ELR (cell line): ENCODE results near the gene TRIM56.
"Not testable (repeated sequence)": the region's sequence is repeated elsewhere in the genome, so short reads cannot be mapped to it uniquely, and the experiment has no call there.

ENCODE experiments used
- DNase-seq: peaks from one replicate; pipeline ENCODE4 v3.0.0-alpha.2; 2015; ENCODE audit warnings: low read depth

TRIM56 gene

GRCh38 chr7:101085162-101085964 is at the start of gene TRIM56:
TSS of gene TRIM56 (plus strand) at chr7:101085481. CDS start at chr7:101087313, 1,832 bp downstream.
- peak; percentile 79 for DNase-seq

GRCh38 chr7:101035941-101036340 is 49.3 kb upstream of the TRIM56 start:
- DNase-seq = no peak

DNA sequence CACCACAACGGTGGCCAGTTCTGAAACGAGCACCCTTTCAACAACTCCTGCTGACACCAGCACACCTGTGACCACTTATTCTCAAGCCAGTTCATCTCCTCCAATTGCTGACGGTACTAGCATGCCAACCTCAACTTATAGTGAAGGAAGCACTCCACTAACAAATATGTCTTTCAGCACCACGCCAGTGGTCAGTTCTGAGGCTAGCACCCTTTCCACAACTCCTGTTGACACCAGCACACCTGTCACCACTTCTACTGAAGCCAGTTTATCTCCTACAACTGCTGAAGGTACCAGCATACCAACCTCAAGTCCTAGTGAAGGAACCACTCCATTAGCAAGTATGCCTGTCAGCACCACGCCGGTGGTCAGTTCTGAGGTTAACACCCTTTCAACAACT is 44.0 kb upstream of the TRIM56 start:
- DNase-seq = not testable (repeated sequence)

DNA sequence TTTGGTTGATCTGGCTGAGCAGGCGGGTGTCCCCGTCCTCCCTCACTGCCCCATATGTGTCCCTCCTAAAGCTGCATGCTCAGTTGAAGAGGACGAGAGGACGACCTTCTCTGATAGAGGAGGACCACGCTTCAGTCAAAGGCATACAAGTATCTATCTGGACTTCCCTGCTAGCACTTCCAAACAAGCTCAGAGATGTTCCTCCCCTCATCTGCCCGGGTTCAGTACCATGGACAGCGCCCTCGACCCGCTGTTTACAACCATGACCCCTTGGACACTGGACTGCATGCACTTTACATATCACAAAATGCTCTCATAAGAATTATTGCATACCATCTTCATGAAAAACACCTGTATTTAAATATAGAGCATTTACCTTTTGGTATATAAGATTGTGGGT is 26.9 kb upstream of the TRIM56 start:
- DNase-seq = peak; percentile 51

- no peak for DNase-seq
Observed at GRCh38 chr7:101059620-101059942, 25.7 kb upstream of the TRIM56 start.

DNA sequence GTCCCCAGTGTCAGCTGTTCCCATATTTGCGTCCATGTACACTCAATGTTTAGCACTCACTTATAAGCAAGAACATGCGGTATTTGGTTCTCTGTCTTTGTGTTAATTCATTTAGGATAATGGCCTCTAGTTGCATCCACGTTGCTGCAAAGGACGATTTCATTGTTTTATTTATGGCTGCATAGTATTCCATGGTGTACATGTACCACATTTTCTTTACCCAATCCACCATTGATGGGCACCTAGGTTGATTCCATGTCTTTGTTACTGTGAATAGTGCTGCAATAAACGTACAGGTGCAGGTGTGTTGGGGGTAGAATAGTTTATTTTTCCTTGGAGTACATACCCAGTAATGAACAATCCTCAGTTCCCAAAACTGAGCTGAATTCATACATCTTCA is 24.3 kb upstream of the TRIM56 start:
- no peak for DNase-seq

DNA sequence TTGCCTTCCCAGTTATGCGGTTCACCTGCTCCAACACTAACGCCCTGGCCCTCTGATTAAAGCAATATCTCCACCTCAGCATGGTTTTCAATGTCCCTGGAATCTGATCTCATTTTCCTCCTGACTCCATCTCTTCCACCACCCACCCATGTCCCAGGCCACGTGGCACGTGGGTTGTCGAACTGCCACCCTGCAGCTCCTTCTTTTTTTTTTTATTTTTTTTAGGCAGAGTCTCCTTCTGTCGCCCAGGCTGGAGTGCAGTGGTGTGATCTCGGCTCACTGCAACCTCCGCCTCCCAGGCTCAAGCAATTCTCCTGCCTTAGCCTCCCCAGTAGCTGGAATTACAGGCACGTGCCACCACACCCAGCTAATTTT is 21.1 kb upstream of the TRIM56 start:
- not testable (repeated sequence) for DNase-seq

DNA sequence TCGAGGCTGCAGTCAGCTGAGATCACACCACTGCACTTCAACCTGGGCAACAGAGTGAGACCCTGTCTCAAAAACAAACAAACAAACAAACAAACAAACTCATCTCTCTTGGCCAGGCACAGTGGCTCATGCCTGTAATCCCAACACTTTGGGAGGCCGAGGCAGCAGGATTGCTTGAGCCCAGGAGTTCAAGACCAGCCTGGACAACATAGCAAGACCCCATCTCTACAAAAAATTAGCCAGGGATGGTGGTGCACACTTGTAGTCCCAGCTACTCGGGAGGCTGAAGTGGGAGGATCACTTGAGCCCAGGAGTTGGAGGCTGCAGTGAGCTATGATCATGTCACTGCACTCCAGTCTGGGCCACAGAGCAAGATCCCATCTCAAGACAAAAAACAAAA is 20.1 kb upstream of the TRIM56 start:
- not testable (repeated sequence) for DNase-seq

GRCh38 chr7:101066141-101066832 is 19.0 kb upstream of the TRIM56 start:
- DNase-seq = no peak

DNA sequence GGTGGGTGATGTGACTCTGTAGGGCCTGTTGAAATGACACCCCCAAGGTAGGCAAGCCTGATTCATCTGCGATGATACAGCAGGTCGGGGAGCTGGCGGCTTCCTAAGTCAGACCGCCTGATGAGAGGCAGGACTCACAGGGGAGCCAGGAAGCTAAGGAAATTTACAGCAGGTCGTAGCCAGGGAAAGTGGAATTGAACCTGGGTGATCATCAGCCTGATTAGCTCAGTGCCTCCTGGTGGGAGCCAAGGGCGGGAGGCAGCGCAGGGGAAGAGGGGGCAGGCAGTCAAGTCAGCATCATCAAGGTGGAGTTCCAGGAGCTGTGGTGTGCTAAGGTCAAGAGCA is 18.5 kb upstream of the TRIM56 start:
- DNase-seq = no peak

GRCh38 chr7:101068401-101068800 is 16.9 kb upstream of the TRIM56 start:
- no peak for DNase-seq

DNA sequence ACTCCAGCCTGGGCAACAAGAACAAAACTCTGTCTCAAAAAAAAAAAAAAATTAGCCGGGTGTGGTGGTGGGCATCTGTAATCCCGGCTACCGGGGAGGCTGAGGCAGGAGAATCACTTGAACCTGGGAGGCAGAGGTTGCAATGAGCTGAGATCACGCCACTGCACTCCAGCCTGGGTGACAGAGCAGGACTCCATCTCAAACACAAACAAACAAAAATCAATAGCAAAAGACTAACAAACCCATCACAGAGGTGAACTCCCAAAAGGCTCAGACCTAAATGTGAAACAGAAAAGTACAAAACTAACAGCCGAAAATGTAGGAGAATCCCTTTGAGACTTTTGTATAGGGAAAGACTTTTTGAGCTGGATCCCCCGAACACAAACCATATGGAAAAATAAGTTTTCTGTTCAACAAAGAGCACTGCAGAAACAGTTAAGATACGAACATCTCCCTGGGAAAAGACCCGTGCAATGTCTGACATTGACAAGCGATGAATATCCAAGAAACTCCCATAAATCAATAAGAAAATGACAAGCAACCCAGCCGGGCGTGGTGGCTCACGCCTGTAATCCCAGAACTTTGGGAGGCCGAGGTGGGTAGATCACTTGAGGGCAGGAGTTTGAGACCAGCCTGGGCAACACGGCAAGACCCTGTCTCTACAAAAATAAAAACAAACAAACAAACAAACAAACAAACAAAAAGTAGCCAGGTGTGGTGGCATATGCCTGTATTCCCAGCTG is 13.7 kb upstream of the TRIM56 start:
- not testable (repeated sequence) for DNase-seq

DNA sequence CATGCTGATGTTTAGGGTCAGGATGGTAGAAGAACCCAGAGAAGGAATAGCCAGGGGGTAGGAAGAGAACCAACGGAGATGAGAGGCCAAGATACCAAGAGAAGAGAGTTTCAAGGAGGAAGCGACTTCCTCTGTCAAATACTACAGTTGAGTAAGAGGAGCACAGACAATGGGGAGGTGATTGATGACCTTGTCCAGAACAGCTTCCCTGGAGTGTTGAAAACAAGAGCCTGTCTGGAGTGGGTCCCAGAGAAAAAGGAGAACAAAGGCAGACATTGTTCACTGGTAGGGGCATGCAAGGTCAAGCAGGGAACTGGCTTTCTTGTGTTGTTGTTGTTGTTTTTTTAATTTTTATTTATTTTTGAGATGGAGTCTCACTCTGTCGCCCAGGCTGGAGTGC is 9.6 kb upstream of the TRIM56 start:
- no peak for DNase-seq

- DNase-seq = not testable (repeated sequence)
Observed at GRCh38 chr7:101076183-101076582, 9.1 kb upstream of the TRIM56 start.

GRCh38 chr7:101077303-101078086 is 7.8 kb upstream of the TRIM56 start:
- peak; percentile 78 for DNase-seq

- DNase-seq = no peak
Observed at GRCh38 chr7:101081432-101081831, 3.8 kb upstream of the TRIM56 start.

- no peak for DNase-seq
Observed at GRCh38 chr7:101084865-101085161, 468 bp upstream of the TRIM56 start.

DNA sequence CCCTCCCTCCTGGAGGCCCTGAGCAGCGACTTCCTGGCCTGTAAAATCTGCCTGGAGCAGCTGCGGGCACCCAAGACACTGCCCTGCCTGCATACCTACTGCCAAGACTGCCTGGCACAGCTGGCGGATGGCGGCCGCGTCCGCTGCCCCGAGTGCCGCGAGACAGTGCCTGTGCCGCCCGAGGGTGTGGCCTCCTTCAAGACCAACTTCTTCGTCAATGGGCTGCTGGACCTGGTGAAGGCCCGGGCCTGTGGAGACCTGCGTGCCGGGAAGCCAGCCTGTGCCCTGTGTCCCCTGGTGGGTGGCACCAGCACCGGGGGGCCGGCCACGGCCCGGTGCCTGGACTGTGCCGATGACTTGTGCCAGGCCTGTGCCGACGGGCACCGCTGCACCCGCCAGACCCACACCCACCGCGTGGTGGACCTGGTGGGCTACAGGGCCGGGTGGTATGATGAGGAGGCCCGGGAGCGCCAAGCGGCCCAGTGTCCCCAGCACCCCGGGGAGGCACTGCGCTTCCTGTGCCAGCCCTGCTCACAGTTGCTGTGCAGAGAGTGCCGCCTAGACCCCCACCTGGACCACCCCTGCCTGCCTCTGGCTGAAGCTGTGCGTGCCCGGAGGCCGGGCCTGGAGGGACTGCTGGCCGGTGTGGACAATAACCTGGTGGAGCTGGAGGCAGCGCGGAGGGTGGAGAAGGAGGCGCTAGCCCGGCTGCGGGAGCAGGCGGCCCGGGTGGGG is 2.2 kb downstream of the TRIM56 start:
- no peak for DNase-seq

GRCh38 chr7:101088069-101088425 is 2.8 kb downstream of the TRIM56 start:
- DNase-seq = no peak

DNA sequence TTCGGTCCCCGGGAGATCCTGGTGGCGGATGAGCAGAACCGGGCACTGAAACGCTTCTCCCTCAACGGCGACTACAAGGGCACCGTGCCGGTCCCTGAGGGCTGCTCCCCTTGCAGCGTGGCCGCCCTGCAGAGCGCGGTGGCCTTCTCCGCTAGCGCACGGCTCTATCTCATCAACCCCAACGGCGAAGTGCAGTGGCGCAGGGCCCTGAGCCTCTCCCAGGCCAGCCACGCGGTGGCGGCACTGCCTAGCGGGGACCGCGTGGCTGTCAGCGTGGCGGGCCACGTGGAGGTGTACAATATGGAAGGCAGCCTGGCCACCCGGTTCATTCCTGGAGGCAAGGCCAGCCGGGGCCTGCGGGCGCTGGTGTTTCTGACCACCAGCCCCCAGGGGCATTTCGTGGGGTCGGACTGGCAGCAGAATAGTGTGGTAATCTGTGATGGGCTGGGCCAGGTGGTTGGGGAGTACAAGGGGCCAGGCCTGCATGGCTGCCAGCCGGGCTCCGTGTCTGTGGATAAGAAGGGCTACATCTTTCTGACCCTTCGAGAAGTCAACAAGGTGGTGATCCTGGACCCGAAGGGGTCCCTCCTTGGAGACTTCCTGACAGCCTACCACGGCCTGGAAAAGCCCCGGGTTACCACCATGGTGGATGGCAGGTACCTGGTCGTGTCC is 3.7 kb downstream of the TRIM56 start:
- no peak for DNase-seq

DNA sequence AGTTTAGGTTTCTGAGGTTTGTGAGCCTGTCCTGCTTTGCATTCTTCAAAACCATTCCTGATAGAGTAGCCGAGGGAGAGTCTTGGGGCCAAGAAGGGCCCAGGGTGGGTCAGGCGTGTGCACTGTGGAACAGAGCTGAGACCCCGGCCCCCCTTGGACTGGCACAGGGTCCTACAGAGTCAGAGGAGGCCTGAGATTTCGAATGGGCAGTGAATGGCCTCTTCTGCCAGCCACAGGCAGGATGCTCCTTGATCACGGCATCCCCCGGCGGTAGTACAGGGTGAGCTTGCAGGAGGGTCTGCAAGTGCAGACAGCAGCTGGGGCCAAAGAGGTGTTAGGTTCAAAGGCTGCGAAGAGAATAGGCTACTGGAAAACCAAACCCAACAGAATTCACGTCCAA is 4.6 kb downstream of the TRIM56 start:
- no peak for DNase-seq
